Endothelial cell of umbilical vein (primary cell): ENCODE data around the gene NOB1.

Experiments
- CTCF ChIP-seq, 2 donors: IDR thresholded peaks; 1 replicate in 1 of 2; 2 replicates in 1 of 2; pipeline ENCODE4 v1.5.1; 2011; ENCODE audit warnings: low read length in 2 of 2, mild to moderate bottlenecking in 2 of 2, moderate library complexity in 2 of 2, control low read depth in 1 of 2, inconsistent platforms in 1 of 2, low read depth in 1 of 2; ENCODE audit not compliant: insufficient read depth in 1 of 2; ENCODE audit errors: extremely low read depth in 1 of 2
- EZH2 ChIP-seq: IDR thresholded peaks from 2 replicates; pipeline ENCODE4 v1.6.1; 2012; ENCODE audit warnings: borderline replicate concordance, low read depth, mild to moderate bottlenecking, moderate library complexity, low read length, inconsistent platforms; ENCODE audit not compliant: severe bottlenecking
- FOS ChIP-seq: IDR thresholded peaks from 2 replicates; pipeline ENCODE4 v1.6.1; 2011; ENCODE audit warnings: mild to moderate bottlenecking, low read length, moderate library complexity, borderline replicate concordance; ENCODE audit not compliant: insufficient read depth
- GATA2 ChIP-seq: IDR thresholded peaks from 2 replicates; pipeline ENCODE4 v1.7.0; 2011; ENCODE audit warnings: low read depth, mild to moderate bottlenecking, moderate library complexity, mixed read lengths, low read length; ENCODE audit not compliant: insufficient read length, insufficient read depth
- MYC ChIP-seq: IDR thresholded peaks from one replicate; pipeline ENCODE4 v1.6.1; 2011; ENCODE audit warnings: mild to moderate bottlenecking, low read depth, low read length
- POLR2A ChIP-seq: IDR thresholded peaks from 2 replicates; pipeline ENCODE4 v1.6.1; 2012; ENCODE audit warnings: low read depth, mild to moderate bottlenecking, control low read depth, low read length
- POLR2AphosphoS5 ChIP-seq: IDR thresholded peaks from 2 replicates; pipeline ENCODE4 v1.6.1; 2012; ENCODE audit warnings: low read depth, mild to moderate bottlenecking, control low read depth, low read length, moderate library complexity; ENCODE audit not compliant: insufficient read depth
- TF ChIP-seq, protein P1 (sequence below): IDR thresholded peaks from 2 replicates; pipeline ENCODE4 v1.6.1; 2011; ENCODE audit not compliant: insufficient read depth, insufficient read length

- no peak for TF ChIP-seq MYC
- TF ChIP-seq CTCF (IDR thresholded peaks at IDR 0.05; ENCODE audit: extremely low read depth in 1 of 2, insufficient read depth in 1 of 2, low read depth in 1 of 2, low read length in 2 of 2) = peak; percentile 37 to 55
- TF ChIP-seq POLR2A = no peak
- TF ChIP-seq GATA2 = no peak
- no peak for TF ChIP-seq POLR2AphosphoS5
- no peak for TF ChIP-seq FOS
- TF ChIP-seq, protein P1, sequence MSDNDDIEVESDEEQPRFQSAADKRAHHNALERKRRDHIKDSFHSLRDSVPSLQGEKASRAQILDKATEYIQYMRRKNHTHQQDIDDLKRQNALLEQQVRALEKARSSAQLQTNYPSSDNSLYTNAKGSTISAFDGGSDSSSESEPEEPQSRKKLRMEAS = no peak
- no peak for TF ChIP-seq EZH2
Observed at GRCh38 chr16:69709456-69710084, 45.2 kb downstream of the NOB1 start.
